Left colon (tissue), 2 donors: ENCODE data around the gene KCTD18. TPM values are rescaled to one million over a fixed set of nuclear protein-coding genes. Genes with fewer than 3 reads are reported as not detected.

Source experiments
- ATAC-seq: fragments of 200-7000 bp; cut with Tn5 transposase; one replicate; pipeline ENCODE4 v1.9.1; 2020; ENCODE audit warnings: mild to moderate bottlenecking, moderate library complexity
- DNase-seq, 2 donors: peaks; one replicate each; pipeline ENCODE4 v3.0.0-alpha.2; 2020
- intact Hi-C, 2 donors: fragments of 100-400 bp; cut with DNase I in 1 of 2; cut with micrococcal nuclease in 1 of 2; formaldehyde crosslinking; loops; one replicate each; pipeline versions ENCODE4 v1.11.2 to v1.14.0; 2022; cut with DNase I, micrococcal nuclease
- total RNA-seq, 2 donors: library from RNA; stranded (reverse); fragmentation: NEBNext Ultra II Directional; extraction: Animal tissue kit (Norgen Biotek cat#: 25700); gene quantifications; one replicate each; pipeline ENCODE4 v1.2.1, GENCODE V29; 2021
- donor health status: DM: no; HTN: no; CAD: no.
- donor health status: DM: yes; HTN: yes; CAD: no.

Gene KCTD18
- total RNA-seq, 2 donors from 2014 or later: 13.5 to 16.2 TPM

- DNase-seq: no peak
- intact Hi-C loops: loop anchor here in 1 of 2 donors (10.0 kb wide), 1 partner anchor 152 kb away; no protein-coding TSS in a partner anchor
- ATAC-seq: peak; percentile 13
Observed at GRCh38 chr2:200466425-200467418, 43.1 kb downstream of the KCTD18 start.

GRCh38 chr2:200463452-200463851 lies 46.4 kb downstream of the KCTD18 start:
- intact Hi-C loops: loop anchor here in 1 of 2 donors (10.0 kb wide), 1 partner anchor 149 kb away; no protein-coding TSS in a partner anchor
- DNase-seq (no peak), ATAC-seq (no peak)

DNA sequence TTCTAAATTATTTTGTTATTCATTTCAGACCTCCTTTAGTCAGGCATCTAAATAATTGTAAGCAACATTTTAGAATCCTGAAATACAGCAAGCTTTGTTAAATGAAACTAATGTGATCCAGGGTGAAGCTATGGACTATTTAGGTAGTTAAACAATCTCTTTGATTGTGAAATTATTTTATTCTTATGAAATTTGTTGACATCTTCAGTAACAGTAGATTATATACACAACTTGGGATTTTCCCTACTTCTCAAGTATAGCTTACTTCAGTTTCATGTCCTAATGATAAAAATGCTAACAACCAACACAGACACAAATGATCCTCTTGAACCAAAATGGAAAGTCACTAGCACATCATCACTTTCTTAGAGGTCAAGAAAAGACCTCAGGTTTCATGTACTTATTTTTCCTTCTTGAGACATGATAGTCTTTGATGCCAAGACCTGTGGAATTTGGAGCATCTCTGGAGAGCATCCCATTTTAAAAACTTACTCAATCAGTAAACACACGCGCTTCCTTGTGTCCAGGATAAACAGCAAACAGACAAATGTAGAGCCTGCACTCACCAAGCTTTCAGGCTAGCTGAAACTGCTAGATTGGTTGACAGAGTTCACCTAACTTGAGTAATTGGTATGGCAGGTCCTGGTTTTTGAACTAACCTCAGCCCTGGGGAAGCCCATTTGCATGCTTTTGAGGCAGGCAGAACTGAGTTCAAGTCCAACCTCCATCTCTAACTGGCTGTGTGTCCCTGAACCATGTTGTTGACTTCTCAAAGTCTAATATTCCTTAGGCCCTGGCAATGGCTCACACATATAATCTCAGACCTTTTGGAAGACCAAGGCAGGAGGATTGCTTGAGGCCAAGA lies 47.8 kb downstream of the KCTD18 start:
- intact Hi-C loops: loop anchor here in 1 of 2 donors (10.0 kb wide), 1 partner anchor 147 kb away; no protein-coding TSS in a partner anchor
- no peak for DNase-seq
- no peak for ATAC-seq

- ATAC-seq (no peak), DNase-seq (no peak)
- intact Hi-C loops: no loop called here
Observed at GRCh38 chr2:200459101-200459500, 50.8 kb downstream of the KCTD18 start.

- no peak for ATAC-seq
- no peak for DNase-seq
- intact Hi-C loops: no loop called here
Observed at GRCh38 chr2:200456567-200456966, 53.3 kb downstream of the KCTD18 start.

DNA sequence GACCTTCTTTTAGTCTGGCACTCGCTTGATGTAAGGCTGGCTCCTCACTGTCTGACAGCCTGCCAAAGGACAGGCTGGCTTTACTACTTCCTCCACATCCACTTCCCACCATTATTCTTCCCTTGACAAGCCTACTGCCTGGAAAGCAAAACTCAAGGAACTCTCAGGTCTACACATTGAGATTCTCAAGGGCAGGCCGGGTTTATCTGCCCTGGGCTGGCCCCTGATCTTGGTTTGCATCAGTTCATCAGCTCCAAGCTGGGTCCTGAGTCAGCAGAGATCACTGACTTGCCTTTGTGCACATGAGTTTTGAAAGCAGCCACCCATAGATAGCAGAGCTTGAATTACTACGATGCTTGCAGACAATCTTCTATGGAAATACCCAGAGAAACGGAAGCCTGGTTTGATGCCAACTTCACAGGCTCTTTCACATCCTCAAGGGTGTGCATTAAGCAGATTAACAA lies 53.9 kb downstream of the KCTD18 start:
- intact Hi-C loops: no loop called here
- DNase-seq (no peak), ATAC-seq (no peak)

DNA sequence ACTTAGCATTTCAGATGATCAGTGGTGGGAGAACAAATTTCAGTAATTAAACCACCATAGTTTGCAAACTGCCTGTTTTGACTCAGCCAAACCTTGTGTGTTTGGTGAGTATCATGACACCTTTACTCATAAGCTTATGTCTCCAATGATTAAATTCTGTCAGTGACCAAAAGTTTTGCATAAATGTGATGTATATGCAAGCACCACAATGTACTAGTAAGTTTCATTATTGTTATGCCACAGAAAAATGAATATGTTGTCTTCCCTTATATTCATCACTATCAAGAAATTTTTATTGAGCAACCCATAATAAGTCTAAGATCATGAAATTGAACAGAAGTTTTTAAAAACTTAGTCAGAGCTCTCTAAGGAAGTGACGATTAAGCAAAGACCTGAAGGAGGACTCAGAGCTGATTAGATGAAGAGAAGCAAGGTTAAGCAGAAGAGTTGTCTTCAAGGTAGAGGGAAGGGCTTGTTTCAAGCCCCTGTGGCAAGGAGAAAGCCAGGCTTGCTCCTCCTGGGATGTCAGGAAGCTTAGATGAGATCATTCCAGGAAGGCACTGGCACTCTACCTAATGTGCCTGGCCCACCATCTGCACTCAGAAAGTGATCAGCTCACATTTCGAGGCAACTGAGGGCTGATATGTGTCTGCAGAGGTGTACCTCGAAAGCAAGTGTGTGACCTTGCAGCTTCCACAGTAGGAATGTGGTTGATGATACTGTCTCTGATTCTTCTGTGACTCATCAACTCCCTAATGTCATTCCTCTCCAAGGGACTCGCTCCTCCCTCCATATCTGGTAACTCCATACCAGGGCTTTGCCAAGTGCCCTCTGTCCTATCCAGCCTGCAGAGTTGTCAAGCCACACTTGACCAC lies 54.7 kb downstream of the KCTD18 start:
- intact Hi-C loops: no loop called here
- DNase-seq: no peak
- ATAC-seq: no peak

- ATAC-seq (no peak), DNase-seq (no peak)
Observed at GRCh38 chr2:200453853-200454534, 55.9 kb downstream of the KCTD18 start.

DNA sequence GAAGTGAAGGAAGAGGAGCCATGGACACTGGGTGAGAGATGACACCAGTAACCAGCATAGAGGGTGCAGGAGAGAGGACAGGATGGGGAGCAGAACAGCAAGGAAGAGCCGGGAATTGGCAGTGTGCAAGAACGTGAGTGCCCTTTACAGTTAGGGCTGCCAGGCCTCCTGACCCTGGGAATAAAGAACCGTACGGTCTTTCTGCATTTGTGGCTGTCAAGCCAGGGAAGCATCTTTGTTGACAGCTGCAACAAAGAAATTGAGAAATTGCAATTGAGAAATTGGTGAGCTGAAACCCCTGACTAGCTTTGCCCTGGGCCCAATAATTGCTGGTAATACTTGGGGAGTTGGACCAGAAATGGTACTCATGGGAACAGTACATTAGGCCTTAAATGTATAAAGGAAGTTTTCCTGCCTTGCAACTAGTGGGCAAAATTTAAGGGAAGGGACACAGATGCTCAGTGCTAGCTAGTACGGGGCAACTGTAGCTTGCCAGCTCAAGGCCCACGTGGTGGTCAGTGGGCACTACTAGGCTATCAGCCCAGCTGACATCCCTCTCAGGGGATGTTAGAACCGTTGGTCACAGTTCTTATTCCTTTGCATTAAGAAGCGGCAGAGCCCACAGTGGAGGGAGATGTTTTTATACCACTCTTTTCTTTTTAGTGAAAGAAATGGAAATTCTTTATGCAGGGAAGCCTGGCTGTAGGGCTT lies 56.6 kb downstream of the KCTD18 start:
- ATAC-seq: no peak
- intact Hi-C loops: no loop called here
- DNase-seq: no peak

More at GRCh38 chr2:200453853-200454534, 55.9 kb downstream of the KCTD18 start:
- intact Hi-C loops: no loop called here

DNA sequence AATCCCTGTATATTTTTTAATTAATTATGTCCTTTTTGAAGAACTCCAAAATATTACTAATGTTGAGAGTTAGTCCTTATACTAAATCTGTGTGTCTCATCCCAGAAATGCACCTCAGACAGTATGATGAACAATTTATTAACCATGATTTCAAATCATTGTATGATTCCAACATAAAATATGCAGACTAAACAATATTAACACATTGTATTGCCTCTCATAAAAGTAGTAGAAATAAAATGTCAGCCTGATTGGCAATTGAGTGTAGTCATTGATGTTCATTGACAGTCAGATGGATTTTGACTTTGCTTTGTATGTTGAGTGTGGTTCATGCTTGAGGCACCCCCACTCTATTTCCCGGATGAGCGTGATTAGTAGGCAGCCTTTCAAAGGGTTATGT lies 57.5 kb downstream of the KCTD18 start:
- intact Hi-C loops: no loop called here
- DNase-seq: no peak
- no peak for ATAC-seq

DNA sequence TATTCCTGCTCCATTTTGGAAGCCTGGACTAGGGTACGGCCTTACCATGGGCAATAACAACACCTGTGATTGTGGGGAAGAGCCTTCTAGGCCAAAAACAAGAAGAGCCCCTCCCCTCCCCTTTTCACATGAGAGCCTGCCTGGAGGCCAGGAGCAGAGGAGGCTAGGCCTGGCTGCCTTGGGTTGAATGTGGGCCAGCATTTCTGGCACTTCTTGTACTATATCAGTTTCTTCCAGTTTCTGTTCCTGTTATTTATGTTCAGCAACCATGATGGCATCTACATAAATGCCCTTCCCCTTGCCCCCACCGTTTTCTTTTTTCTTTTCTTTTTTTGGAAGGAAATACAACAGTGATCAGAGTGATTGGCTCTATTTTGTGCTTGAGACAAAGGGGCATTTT lies 58.4 kb downstream of the KCTD18 start:
- intact Hi-C loops: no loop called here
- ATAC-seq (no peak), DNase-seq (no peak)

DNA sequence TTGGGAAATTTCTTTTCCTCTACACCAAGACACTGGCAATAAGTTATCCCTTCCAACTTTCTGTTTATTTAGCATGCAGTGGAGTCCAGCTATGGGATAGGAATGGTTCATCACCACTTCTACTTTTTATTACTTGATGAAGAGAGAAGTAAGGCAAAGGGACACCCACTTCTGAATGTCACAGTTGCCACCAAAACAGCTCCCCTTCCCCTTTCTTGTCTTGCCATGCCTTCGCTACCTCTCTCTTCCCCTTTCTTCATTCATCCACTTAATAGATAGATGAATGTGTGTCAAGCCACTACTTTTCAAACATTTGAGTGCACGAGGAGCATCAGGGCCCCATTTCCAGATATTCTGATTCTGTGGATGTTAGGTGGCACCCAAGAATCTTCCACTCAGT lies 59.6 kb downstream of the KCTD18 start:
- no peak for ATAC-seq
- intact Hi-C loops: no loop called here

DNA sequence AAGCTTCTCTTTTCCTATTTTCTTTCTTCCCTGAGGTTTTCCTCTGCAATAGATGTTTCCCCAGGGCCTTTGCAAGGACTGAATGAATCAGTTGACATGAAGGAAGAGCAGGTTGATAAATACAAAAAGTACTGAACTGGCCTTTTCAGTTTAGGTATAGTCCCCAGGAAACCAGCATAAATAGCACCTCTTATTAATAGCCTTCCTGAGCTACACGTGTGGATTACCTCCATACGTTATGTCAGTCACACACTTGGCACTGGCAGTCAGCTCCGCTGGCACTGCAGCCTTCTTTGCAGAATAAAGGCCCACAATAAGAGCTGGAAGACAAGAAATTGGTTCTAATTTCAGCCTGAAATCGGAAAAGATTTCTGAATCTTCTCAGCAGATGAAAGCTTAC lies 60.7 kb downstream of the KCTD18 start:
- intact Hi-C loops: no loop called here
- no peak for ATAC-seq

More for the DNA sequence above, 59.6 kb downstream of the KCTD18 start:
- no peak for DNase-seq

GRCh38 chr2:200448455-200448854 lies 61.4 kb downstream of the KCTD18 start:
- intact Hi-C loops: no loop called here
- ATAC-seq: no peak

More for the DNA sequence above, 60.7 kb downstream of the KCTD18 start:
- DNase-seq: no peak

DNA sequence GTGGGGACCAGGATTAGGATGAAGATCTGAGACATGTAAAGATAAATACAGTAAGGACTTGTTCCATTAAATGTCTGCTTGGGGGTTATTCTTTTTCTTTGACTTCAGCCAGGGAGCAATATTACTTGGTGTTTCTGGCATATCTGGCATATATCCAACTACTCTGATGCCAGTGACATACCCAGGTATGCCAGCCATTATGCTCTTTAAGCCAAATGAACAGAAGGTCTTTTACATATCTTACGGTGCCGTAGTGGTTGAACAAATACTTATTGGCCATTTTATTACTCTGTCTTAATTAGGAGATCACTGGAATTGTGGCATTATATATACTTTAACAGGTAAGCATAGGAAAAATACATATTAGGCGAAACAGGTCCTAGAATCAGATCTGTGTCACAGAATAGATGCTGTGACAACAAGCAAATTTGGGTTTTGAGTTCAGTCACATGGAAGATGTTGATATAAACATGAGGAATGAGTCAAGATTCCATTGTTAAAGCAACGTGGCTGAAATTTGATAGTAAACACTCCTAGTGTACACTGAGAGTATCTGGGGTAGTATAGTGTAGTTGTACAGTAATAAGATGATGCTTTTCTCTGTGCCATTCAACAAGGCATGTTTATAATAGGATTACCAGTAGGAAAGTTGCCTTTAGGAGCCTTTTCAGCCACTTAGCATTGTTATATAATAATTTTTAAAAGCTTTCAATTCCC lies 62.6 kb downstream of the KCTD18 start:
- intact Hi-C loops: no loop called here
- ATAC-seq: no peak
- no peak for DNase-seq

More at GRCh38 chr2:200448455-200448854, 61.4 kb downstream of the KCTD18 start:
- no peak for DNase-seq

- DNase-seq (no peak), ATAC-seq (no peak)
- intact Hi-C loops: no loop called here
Observed at GRCh38 chr2:200446612-200447011, 63.3 kb downstream of the KCTD18 start.

- DNase-seq (no peak), ATAC-seq (no peak)
- intact Hi-C loops: no loop called here
Observed at GRCh38 chr2:200445284-200445683, 64.6 kb downstream of the KCTD18 start.
